MM.1S (cell line): Measurements from ENCODE around the gene AGPS.

Source experiments
- DNase-seq: peaks from one replicate; pipeline ENCODE4 v3.0.0-alpha.2; 2015
- H2AFZ ChIP-seq: fragments of 300-600 bp; sonication (generic); 2 replicates; pipeline ENCODE4 v1.6.0; 2016; ENCODE audit warnings: antibody characterized with exemption, low read length
- H3F3A ChIP-seq: fragments of 300-600 bp; sonication (generic); 2 replicates; pipeline ENCODE4 v1.6.1; 2016; ENCODE audit warnings: mild to moderate bottlenecking, antibody characterized with exemption, low read length, moderate library complexity, mixed read lengths; ENCODE audit not compliant: insufficient read depth
- H3K27ac ChIP-seq: fragments of 300-600 bp; sonication (generic); 2 replicates; pipeline ENCODE4 v1.5.1; 2016; ENCODE audit warnings: mild to moderate bottlenecking, low read length
- H3K27me3 ChIP-seq: fragments of 300-600 bp; sonication (generic); replicated peaks from 2 replicates; pipeline ENCODE4 v1.6.0; 2016; ENCODE audit warnings: low read length; ENCODE audit not compliant: insufficient read depth
- H3K36me3 ChIP-seq: fragments of 300-600 bp; sonication (generic); replicated peaks from 2 replicates; pipeline ENCODE4 v1.6.1; 2016; ENCODE audit warnings: mild to moderate bottlenecking, low read length, mixed read lengths; ENCODE audit not compliant: insufficient read depth
- H3K4me1 ChIP-seq: fragments of 300-600 bp; sonication (generic); 2 replicates; pipeline ENCODE4 v1.6.1; 2016; ENCODE audit warnings: low read length, mixed read lengths
- H3K4me2 ChIP-seq: fragments of 300-600 bp; sonication (generic); 2 replicates; pipeline ENCODE4 v1.6.0; 2016; ENCODE audit warnings: low read depth, low read length
- H3K4me3 ChIP-seq: fragments of 300-600 bp; sonication (generic); 2 replicates; pipeline ENCODE4 v1.5.1; 2016; ENCODE audit warnings: low read length, mixed read lengths
- H3K79me2 ChIP-seq: fragments of 300-600 bp; sonication (generic); 2 replicates; pipeline ENCODE4 v1.6.1; 2016; ENCODE audit warnings: mixed run types, low read length, mixed read lengths
- H3K9ac ChIP-seq: fragments of 300-600 bp; sonication (generic); 2 replicates; pipeline ENCODE4 v1.6.1; 2016; ENCODE audit warnings: low read length, mixed read lengths
- H3K9me2 ChIP-seq: fragments of 300-600 bp; sonication (generic); replicated peaks from 2 replicates; pipeline ENCODE4 v1.6.1; 2016; ENCODE audit warnings: mild to moderate bottlenecking, low read length, mixed read lengths; ENCODE audit not compliant: insufficient read depth
- H3K9me3 ChIP-seq: fragments of 300-600 bp; sonication (generic); replicated peaks from 2 replicates; pipeline ENCODE4 v1.6.1; 2016; ENCODE audit warnings: mild to moderate bottlenecking, low read length, mixed read lengths; ENCODE audit not compliant: insufficient read depth
- H4K20me1 ChIP-seq: fragments of 300-600 bp; sonication (generic); 2 replicates; pipeline ENCODE4 v1.6.1; 2016; ENCODE audit warnings: mild to moderate bottlenecking, low read length, moderate library complexity, mixed read lengths; ENCODE audit not compliant: insufficient read depth
- CTCF ChIP-seq: fragments of 300-600 bp; sonication (generic); IDR thresholded peaks from 2 replicates; pipeline ENCODE4 v1.5.1; 2016; ENCODE audit warnings: antibody characterized with exemption, low read length, mixed read lengths
- EZH2 ChIP-seq: fragments of 300-600 bp; sonication (generic); optimal IDR thresholded peaks from 2 replicates; pipeline ENCODE3; 2017; ENCODE audit warnings: low read depth, mild to moderate bottlenecking, antibody characterized with exemption, low read length, mixed read lengths
- EZH2phosphoT487 ChIP-seq: fragments of 300-600 bp; sonication (generic); IDR thresholded peaks from 2 replicates; pipeline ENCODE4 v1.6.1; 2018; ENCODE audit warnings: antibody characterized with exemption, low read length

The AGPS gene

GRCh38 chr2:177432703-177433102, 40.1 kb downstream of the AGPS start:
- H3K36me3 ChIP-seq = no peaks in the 10 kb centered on the region
- no peak overlapping the region for H2AFZ ChIP-seq
- H3K27me3 ChIP-seq = no peaks in the 10 kb centered on the region
- H3K9me3 ChIP-seq = no peaks in the 10 kb centered on the region
- peaks cover 38% of the 10 kb centered on the region for H3K79me2 ChIP-seq
- no peaks in the 10 kb centered on the region for H3K9me2 ChIP-seq
- H3K27ac ChIP-seq = no peak overlapping the region
- H3F3A ChIP-seq = no peaks in the 10 kb centered on the region; the same call in 1 of the 2 replicates
- no peaks in the 10 kb centered on the region for H4K20me1 ChIP-seq
- DNase-seq = peak; percentile 61
- H3K4me1 ChIP-seq = peaks cover 9% of the 10 kb centered on the region
- TF ChIP-seq EZH2 (no peak), CTCF (no peak), EZH2phosphoT487 (no peak)
- H3K9ac ChIP-seq = no peak overlapping the region
- H3K4me2 ChIP-seq = no peak overlapping the region
- H3K4me3 ChIP-seq = no peak overlapping the region

- Histone ChIP-seq H3K27ac (no peak overlapping the region), H3K4me1 (peaks cover 9% of the 10 kb centered on the region), H2AFZ (no peak overlapping the region), H4K20me1 (no peaks in the 10 kb centered on the region), H3K9me2 (no peaks in the 10 kb centered on the region), H3K36me3 (no peaks in the 10 kb centered on the region), H3K4me3 (no peak overlapping the region), H3K9me3 (no peaks in the 10 kb centered on the region), H3K9ac (no peak overlapping the region), H3K4me2 (no peak overlapping the region), H3K27me3 (no peaks in the 10 kb centered on the region), H3F3A (no peaks in the 10 kb centered on the region; the same call in 1 of the 2 replicates), H3K79me2 (peaks cover 31% of the 10 kb centered on the region)
- TF ChIP-seq CTCF (no peak), EZH2phosphoT487 (no peak), EZH2 (no peak)
- no peak for DNase-seq
Measured at GRCh38 chr2:177433402-177433801, 40.8 kb downstream of the AGPS start.

GRCh38 chr2:177434475-177434874, 41.9 kb downstream of the AGPS start:
- Histone ChIP-seq H3K9ac (no peak overlapping the region), H3K4me2 (no peak overlapping the region), H3K27ac (no peak overlapping the region), H3K27me3 (no peaks in the 10 kb centered on the region), H3K36me3 (no peaks in the 10 kb centered on the region), H3K4me3 (no peak overlapping the region), H3K9me2 (no peaks in the 10 kb centered on the region), H2AFZ (no peak overlapping the region), H3F3A (no peaks in the 10 kb centered on the region; the same call in 1 of the 2 replicates), H3K9me3 (no peaks in the 10 kb centered on the region), H3K4me1 (peaks cover 9% of the 10 kb centered on the region), H4K20me1 (no peaks in the 10 kb centered on the region), H3K79me2 (peaks cover 25% of the 10 kb centered on the region)
- DNase-seq = no peak
- TF ChIP-seq EZH2phosphoT487 (no peak), EZH2 (no peak), CTCF (no peak)
